Spinal cord (tissue), 10 donors: ENCODE measurements around the gene SCUBE1. TPM values are rescaled to one million over a fixed set of nuclear protein-coding genes. Genes with fewer than 3 reads are reported as not detected.

Experiments used
- DNase-seq, 6 donors: peaks; one replicate each; pipeline versions ENCODE4 v3.0.0 to v3.0.0-alpha.2; 2013 to 2015; ENCODE audit warnings: low spot score in 6 of 6, low read depth in 4 of 6
- H3K27ac ChIP-seq: one replicate; pipeline ENCODE4 v1.5.1; 2013; ENCODE audit warnings: low read depth, low read length, control low read depth
- H3K27me3 ChIP-seq: one replicate; pipeline ENCODE4 v1.6.1; 2013; ENCODE audit warnings: low read length; ENCODE audit not compliant: control insufficient read depth, insufficient read depth
- H3K36me3 ChIP-seq: one replicate; pipeline ENCODE4 v1.6.1; 2013; ENCODE audit warnings: low read length; ENCODE audit not compliant: control insufficient read depth, insufficient read depth
- H3K4me1 ChIP-seq: one replicate; pipeline ENCODE4 v1.6.1; 2013; ENCODE audit warnings: low read length; ENCODE audit not compliant: control insufficient read depth, insufficient read depth
- H3K4me3 ChIP-seq: one replicate; pipeline ENCODE4 v1.5.1; 2013; ENCODE audit warnings: low read depth, low read length, control low read depth
- H3K9me3 ChIP-seq: one replicate; pipeline ENCODE4 v1.6.1; 2013; ENCODE audit warnings: low read length; ENCODE audit not compliant: control insufficient read depth, insufficient read depth
- WGBS: methylation state at CpG from one replicate; pipeline ENCODE4 v1.1.5; 2013; ENCODE audit warnings: missing lambda C conversion rate; ENCODE audit not compliant: insufficient coverage; 5-methylcytosine and 5-hydroxymethylcytosine counted together
- polyA plus RNA-seq, 2 donors: library from polyadenylated mRNA; unstranded; fragments of 120-200 nt; gene quantifications; one replicate each; pipeline ENCODE4 v1.2.1, GENCODE V29; 2013; ENCODE audit not compliant: insufficient read length in 2 of 2
- total RNA-seq, 2 donors: library from RNA; depleted of rRNA in 1 of 2; stranded (reverse); fragments of 120-200 nt in 1 of 2; fragments of >200 nt in 1 of 2; gene quantifications; one replicate each; pipeline versions ENCODE4 v1.2.3 to v1.2.4, GENCODE V29; 2013 to 2014
- donor health status: healthy.

Gene SCUBE1
- total and polyA plus RNA-seq, 4 donors: 5.3 to 13.1 (median 10.6) TPM

- Histone ChIP-seq H3K27ac (no peak overlapping the region), H3K4me1 (peaks cover 7% of the 10 kb centered on the region), H3K27me3 (no peaks in the 10 kb centered on the region), H3K9me3 (no peaks in the 10 kb centered on the region), H3K4me3 (no peak overlapping the region), H3K36me3 (peaks cover 9% of the 10 kb centered on the region)
- WGBS: 86% methylated on average over 10 of the region's 10 CpGs
- DNase-seq: no peak
Observed at GRCh38 chr22:43247546-43248260, 95.5 kb downstream of the SCUBE1 start.

- Histone ChIP-seq H3K9me3 (no peaks in the 10 kb centered on the region), H3K27ac (no peak overlapping the region), H3K36me3 (peaks cover 11% of the 10 kb centered on the region), H3K27me3 (no peaks in the 10 kb centered on the region), H3K4me3 (no peak overlapping the region), H3K4me1 (peaks cover 11% of the 10 kb centered on the region)
- no peak for DNase-seq
- 80% methylated on average over 4 of the region's 4 CpGs for WGBS
Observed at GRCh38 chr22:43246188-43246587, 97.0 kb downstream of the SCUBE1 start.

DNA sequence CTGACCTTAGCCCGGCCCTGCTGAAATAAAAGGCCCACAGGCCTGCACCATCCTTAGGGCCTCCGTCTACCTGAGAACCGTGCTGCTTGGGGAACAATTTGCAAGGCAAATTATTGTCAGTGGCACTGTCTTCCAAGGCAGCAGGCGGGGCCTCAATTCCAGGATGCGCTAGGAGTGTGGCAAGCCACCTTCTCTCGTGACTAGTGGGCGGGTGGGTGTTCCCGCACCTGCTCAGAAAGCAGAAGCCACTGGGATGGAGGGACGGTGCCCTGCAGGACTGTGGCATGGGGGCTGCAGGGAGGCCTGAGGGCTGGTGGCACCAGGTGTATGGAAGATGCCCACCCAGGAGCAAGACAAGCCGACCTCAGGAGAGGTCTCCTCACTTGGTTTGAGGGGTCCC lies 97.5 kb downstream of the SCUBE1 start:
- H3K27ac ChIP-seq: no peak overlapping the region
- H3K4me3 ChIP-seq: no peak overlapping the region
- DNase-seq: no peak
- H3K27me3 ChIP-seq: no peaks in the 10 kb centered on the region
- no peaks in the 10 kb centered on the region for H3K9me3 ChIP-seq
- WGBS: 79% methylated on average over 10 of the region's 10 CpGs
- H3K36me3 ChIP-seq: peaks cover 11% of the 10 kb centered on the region
- peaks cover 14% of the 10 kb centered on the region for H3K4me1 ChIP-seq

DNA sequence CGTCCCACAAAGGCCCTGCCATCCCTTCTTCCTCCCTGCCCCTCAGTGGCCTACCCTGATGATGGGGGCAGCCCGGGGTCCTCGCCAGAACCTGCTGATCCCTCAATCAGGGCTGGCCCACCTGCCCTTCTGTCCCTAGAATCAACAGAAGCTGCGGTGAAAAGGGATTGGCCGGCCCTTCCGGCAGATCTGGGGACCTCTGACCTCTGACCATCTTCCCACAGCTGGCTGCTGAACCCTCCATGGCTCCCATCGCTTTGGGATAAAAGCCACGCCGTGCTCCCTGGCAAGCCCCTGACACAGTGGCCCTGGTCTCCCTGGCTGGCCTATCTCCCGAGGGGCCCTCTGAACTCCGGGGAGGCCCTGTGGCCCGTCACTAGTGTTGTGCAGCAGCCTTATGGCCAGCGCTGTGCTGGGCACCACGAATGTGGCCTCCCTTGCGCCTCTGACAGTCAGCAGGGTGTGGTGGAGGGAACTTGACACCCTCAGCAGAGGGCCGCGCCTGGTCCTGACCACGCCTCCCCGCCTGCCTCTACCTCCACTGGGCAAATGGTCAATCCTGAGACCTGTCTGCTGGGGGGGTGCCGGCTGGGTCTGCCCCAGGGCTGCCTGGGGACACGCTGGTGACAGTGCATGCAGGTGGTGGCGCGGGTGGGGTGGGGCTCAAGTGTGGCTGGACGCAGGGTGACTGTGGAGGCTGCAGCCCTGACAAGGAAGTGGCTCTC lies 98.2 kb downstream of the SCUBE1 start:
- Histone ChIP-seq H3K27ac (no peak overlapping the region), H3K27me3 (no peaks in the 10 kb centered on the region), H3K36me3 (peaks cover 11% of the 10 kb centered on the region), H3K4me1 (peaks cover 22% of the 10 kb centered on the region), H3K9me3 (no peaks in the 10 kb centered on the region), H3K4me3 (no peak overlapping the region)
- WGBS: 80% methylated on average over 24 of the region's 24 CpGs
- no peak for DNase-seq

- Histone ChIP-seq H3K27me3 (no peaks in the 10 kb centered on the region), H3K27ac (no peak overlapping the region), H3K9me3 (no peaks in the 10 kb centered on the region), H3K36me3 (peaks cover 11% of the 10 kb centered on the region), H3K4me3 (no peak overlapping the region), H3K4me1 (peaks cover 27% of the 10 kb centered on the region)
- DNase-seq: no peak
- WGBS: 78% methylated on average over 5 of the region's 7 CpGs
Observed at GRCh38 chr22:43244402-43244801, 98.8 kb downstream of the SCUBE1 start.

DNA sequence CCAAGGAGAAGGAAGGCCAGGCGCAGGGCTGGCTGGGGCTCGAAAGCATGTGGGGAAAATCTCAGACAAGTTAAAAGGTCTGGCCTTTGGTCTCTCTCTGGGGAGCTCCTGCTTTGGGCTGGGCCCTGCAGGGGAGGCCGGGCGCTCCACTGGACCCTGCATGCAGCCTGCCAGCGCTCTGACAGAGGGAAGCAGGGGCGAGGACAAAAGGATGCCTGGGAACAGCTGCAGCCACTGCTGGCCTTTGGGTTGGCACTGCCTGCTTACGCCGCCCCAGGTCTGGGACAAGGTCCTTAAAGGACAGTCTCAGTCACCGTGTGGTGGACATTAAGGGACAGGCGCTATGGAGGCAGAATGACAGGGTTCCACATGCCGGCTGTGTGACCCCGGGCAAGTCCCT lies 99.8 kb downstream of the SCUBE1 start:
- Histone ChIP-seq H3K36me3 (peaks cover 11% of the 10 kb centered on the region), H3K9me3 (no peaks in the 10 kb centered on the region), H3K27ac (no peak overlapping the region), H3K27me3 (no peaks in the 10 kb centered on the region), H3K4me1 (peaks cover 36% of the 10 kb centered on the region), H3K4me3 (no peak overlapping the region)
- 88% methylated on average over 11 of the region's 12 CpGs for WGBS
- no peak for DNase-seq

- Histone ChIP-seq H3K36me3 (peaks cover 11% of the 10 kb centered on the region), H3K27ac (no peak overlapping the region), H3K9me3 (no peaks in the 10 kb centered on the region), H3K4me3 (no peak overlapping the region), H3K27me3 (no peaks in the 10 kb centered on the region), H3K4me1 (peaks cover 43% of the 10 kb centered on the region)
- WGBS: 88% methylated on average over 5 of the region's 6 CpGs
- no peak for DNase-seq
Observed at GRCh38 chr22:43242627-43243026, 100.5 kb downstream of the SCUBE1 start.

DNA sequence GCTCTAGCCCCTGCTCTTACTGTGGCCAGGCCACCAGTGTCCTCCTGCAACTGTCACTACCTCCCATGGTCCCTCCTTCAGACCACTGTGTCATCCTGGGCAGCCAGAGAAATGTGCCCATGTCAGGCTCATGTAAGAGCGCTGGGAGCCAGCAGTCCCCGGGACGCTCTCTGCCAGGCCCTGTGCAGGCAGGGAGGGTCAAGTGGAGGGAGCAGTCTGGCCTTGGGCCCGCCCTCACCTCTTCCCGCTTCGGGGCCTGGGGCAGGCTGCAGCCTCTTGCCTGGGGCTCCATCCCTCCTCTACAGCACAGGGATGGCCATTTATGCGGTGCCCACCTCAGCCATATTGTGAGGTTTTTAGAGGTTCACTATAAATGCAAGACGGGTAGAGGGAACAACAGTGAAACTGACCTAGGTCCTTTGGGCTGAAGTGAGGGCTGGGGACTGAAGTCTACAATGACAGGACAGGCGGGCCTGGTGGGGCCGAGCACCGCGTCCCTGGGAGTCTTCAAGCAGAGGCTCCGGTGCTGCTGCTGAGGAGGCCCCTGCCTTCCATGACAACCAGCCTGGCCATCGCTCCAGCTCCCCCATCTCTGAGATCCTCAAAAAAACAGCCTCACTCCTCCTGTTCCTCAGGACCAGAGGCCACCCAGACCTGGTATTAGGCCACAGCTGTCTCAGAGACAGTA lies 101.3 kb downstream of the SCUBE1 start:
- H3K27me3 ChIP-seq: no peaks in the 10 kb centered on the region
- H3K27ac ChIP-seq: no peak overlapping the region
- peaks cover 51% of the 10 kb centered on the region for H3K4me1 ChIP-seq
- H3K9me3 ChIP-seq: no peaks in the 10 kb centered on the region
- no peak for DNase-seq
- H3K36me3 ChIP-seq: peaks cover 11% of the 10 kb centered on the region
- H3K4me3 ChIP-seq: no peak overlapping the region
- WGBS: 91% methylated on average over 12 of the region's 14 CpGs

DNA sequence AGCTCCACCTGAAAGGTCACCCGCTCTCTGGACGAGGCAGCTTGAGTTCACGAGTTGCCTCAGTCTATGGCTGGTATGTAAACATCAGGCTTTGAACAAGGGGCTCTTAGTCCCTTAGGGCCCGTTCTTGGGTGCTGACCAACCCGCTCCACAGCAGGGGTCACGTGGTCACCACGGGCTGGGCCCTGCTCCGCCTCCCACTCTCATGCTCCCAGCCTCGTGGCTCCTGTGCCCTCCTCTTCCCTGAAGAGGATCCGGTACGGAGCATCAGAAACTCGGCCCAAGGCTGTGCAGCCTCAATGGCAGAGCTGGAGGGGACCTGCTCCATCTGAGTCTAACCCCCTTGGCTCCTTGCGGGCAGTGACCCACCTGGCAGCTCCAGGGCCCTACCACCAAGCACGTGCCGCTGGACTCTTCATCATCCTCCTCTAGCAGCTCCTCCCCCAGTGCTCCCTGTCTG lies 102.0 kb downstream of the SCUBE1 start:
- Histone ChIP-seq H3K4me3 (no peak overlapping the region), H3K27ac (no peak overlapping the region), H3K27me3 (no peaks in the 10 kb centered on the region), H3K9me3 (no peaks in the 10 kb centered on the region), H3K4me1 (peaks cover 55% of the 10 kb centered on the region), H3K36me3 (peaks cover 11% of the 10 kb centered on the region)
- 83% methylated on average over 15 of the region's 15 CpGs for WGBS
- no peak for DNase-seq
